ENCODE measurements around the gene NPR2.

NPR2 gene

GRCh38 chr9:35832814-35833213, 41.4 kb downstream of the NPR2 start:
- no peak for DNase-seq (ENCODE audit: low read depth)

- no peak for DNase-seq (ENCODE audit: low read depth)
These were observed 43.1 kb downstream of the NPR2 start for GRCh38 chr9:35834260-35835215.

- no peak for DNase-seq (ENCODE audit: low read depth)
These were observed 43.8 kb downstream of the NPR2 start for GRCh38 chr9:35835216-35835632.

GRCh38 chr9:35835766-35836165, 44.4 kb downstream of the NPR2 start:
- no peak for DNase-seq (ENCODE audit: low read depth)

- no peak for DNase-seq (ENCODE audit: low read depth)
These were observed 45.2 kb downstream of the NPR2 start for GRCh38 chr9:35836595-35836994.

- no peak for DNase-seq (ENCODE audit: low read depth)
These were observed 48.5 kb downstream of the NPR2 start for GRCh38 chr9:35839926-35840325.

- DNase-seq (ENCODE audit: low read depth) = no peak
These were observed 49.7 kb downstream of the NPR2 start for GRCh38 chr9:35840881-35841644.

GRCh38 chr9:35841645-35841900, 50.2 kb downstream of the NPR2 start:
- no peak for DNase-seq (ENCODE audit: low read depth)

GRCh38 chr9:35842020-35842745, 50.8 kb downstream of the NPR2 start:
- no peak for DNase-seq (ENCODE audit: low read depth)

GRCh38 chr9:35842795-35843194, 51.4 kb downstream of the NPR2 start:
- DNase-seq (ENCODE audit: low read depth) = no peak

GRCh38 chr9:35844628-35845270, 53.4 kb downstream of the NPR2 start:
- peak; percentile 67 for DNase-seq (ENCODE audit: low read depth)

- no peak for DNase-seq (ENCODE audit: low read depth)
These were observed 54.7 kb downstream of the NPR2 start for GRCh38 chr9:35845824-35846771.

GRCh38 chr9:35847792-35848572, 56.6 kb downstream of the NPR2 start:
- peak; percentile 90 for DNase-seq (ENCODE audit: low read depth)

GRCh38 chr9:35852267-35852815, 61.0 kb downstream of the NPR2 start:
- no peak for DNase-seq (ENCODE audit: low read depth)

GRCh38 chr9:35852876-35853865, 61.8 kb downstream of the NPR2 start:
- no peak for DNase-seq (ENCODE audit: low read depth)

- DNase-seq (ENCODE audit: low read depth) = no peak
These were observed 62.8 kb downstream of the NPR2 start for GRCh38 chr9:35854091-35854762.

- DNase-seq (ENCODE audit: low read depth) = no peak
These were observed 64.8 kb downstream of the NPR2 start for GRCh38 chr9:35856206-35856605.

- DNase-seq (ENCODE audit: low read depth) = no peak
These were observed 65.5 kb downstream of the NPR2 start for GRCh38 chr9:35856882-35857281.

Measured in non-pigmented ciliary epithelial cell (primary cell).